A549 (cell line): ENCODE results near the gene SPINK4. TPM values are rescaled to one million over a fixed set of nuclear protein-coding genes. Genes with fewer than 3 reads are reported as not detected.

Experiments
- ATAC-seq, 2 experiments: fragments of 200-7000 bp in 1 of 2; fragments of >200 bp in 1 of 2; cut with Nextera tagmentation in 1 of 2; cut with Tn5 transposase in 1 of 2; 3 replicates each; pipeline versions ENCODE4 v1.8.0 to v1.9.1; 2018 to 2020; ENCODE audit warnings: mild to moderate bottlenecking in 1 of 2, moderate library complexity in 1 of 2
- CTCF ChIA-PET: fragments of 300-600 bp; sonication (Branson Sonifier 250); formaldehyde crosslinking; extraction: SDS; loops from one replicate; lab custom pipeline; 2021; ENCODE audit warnings: antibody characterized with exemption, inconsistent platforms; lab: Yijun Ruan, JAX
- POLR2A ChIA-PET: fragments of 350-600 bp; formaldehyde crosslinking; extraction: SDS; loops from one replicate; lab custom pipeline; 2021; ENCODE audit warnings: antibody characterized with exemption, inconsistent platforms; lab: Yijun Ruan, JAX
- DNase-seq, 2 experiments: peaks; one replicate each; pipeline versions ENCODE4 v3.0.0 to v3.0.0-alpha.2; 2011 to 2016; ENCODE audit warnings: low read depth in 1 of 2, low spot score in 1 of 2
- FAIRE-seq: peaks from 2 replicates; lab custom pipeline; 2011; peaks lifted over from hg19 to GRCh38; lab: Jason Lieb, UNC
- H3K27ac ChIP-seq, 2 experiments: fragments of >200 bp; sonication (Bioruptor Twin); formaldehyde crosslinking; 3 replicates each; pipeline ENCODE4 v1.5.1; 2016 to 2017
- H3K4me1 ChIP-seq: fragments of >200 bp; sonication (Bioruptor Twin); formaldehyde crosslinking; 3 replicates; pipeline ENCODE4 v1.6.1; 2016
- H3K4me2 ChIP-seq: fragments of >200 bp; sonication (Bioruptor Twin); formaldehyde crosslinking; 3 replicates; pipeline ENCODE4 v1.6.1; 2016
- H3K4me3 ChIP-seq: fragments of >200 bp; sonication (Bioruptor Twin); formaldehyde crosslinking; 3 replicates; pipeline ENCODE4 v1.5.1; 2016
- H3K9me3 ChIP-seq: fragments of >200 bp; sonication (Bioruptor Twin); formaldehyde crosslinking; 3 replicates; pipeline ENCODE4 v1.6.1; 2016
- EHMT2 ChIP-seq: fragments of 200-600 bp; sonication (generic); IDR thresholded peaks from 2 replicates; pipeline ENCODE4 v1.6.1; 2016; ENCODE audit warnings: antibody characterized with exemption, low read depth, mild to moderate bottlenecking, moderate library complexity
- ESRRA ChIP-seq: fragments of 150-350 bp; IDR thresholded peaks from 2 replicates; pipeline ENCODE4 v1.6.1; 2014; ENCODE audit warnings: mild to moderate bottlenecking, low read length, borderline replicate concordance
- FOSB ChIP-seq: fragments of 250-450 bp; sonication (Bioruptor Pico); IDR thresholded peaks from 2 replicates; pipeline ENCODE4 v1.5.0; 2020; ENCODE audit warnings: mild to moderate bottlenecking, moderate library complexity
- FOSL2 ChIP-seq, 2 experiments: fragments of 450-650 bp in 1 of 2; fragments of >200 bp in 1 of 2; sonication (Bioruptor Twin) in 1 of 2; formaldehyde crosslinking; IDR thresholded peaks; 2 replicates each; pipeline versions ENCODE4 v1.5.0 to v1.6.1; 2016 to 2020; ENCODE audit warnings: mild to moderate bottlenecking in 1 of 2, moderate library complexity in 1 of 2
- HOXA7 ChIP-seq: fragments of 250-450 bp; sonication (Bioruptor Pico); IDR thresholded peaks from 2 replicates; pipeline ENCODE4 v1.5.0; 2020; ENCODE audit warnings: mild to moderate bottlenecking, moderate library complexity
- HOXB5 ChIP-seq: fragments of 250-450 bp; sonication (Bioruptor Pico); IDR thresholded peaks from 2 replicates; pipeline ENCODE4 v1.5.0; 2020; ENCODE audit warnings: mild to moderate bottlenecking, moderate library complexity
- KDM5A ChIP-seq: fragments of 200-600 bp; sonication (generic); IDR thresholded peaks from 2 replicates; pipeline ENCODE4 v1.6.1; 2016; ENCODE audit warnings: antibody characterized with exemption, mild to moderate bottlenecking
- POLR2AphosphoS2 ChIP-seq: conservative IDR thresholded peaks from 2 replicates; pipeline ENCODE4 v1.6.1; 2012; ENCODE audit warnings: low read length, improper control_type of control experiment, inconsistent platforms
- RAD21 ChIP-seq, 2 experiments: fragments of >200 bp in 1 of 2; sonication (Bioruptor Twin) in 1 of 2; formaldehyde crosslinking in 1 of 2; IDR thresholded peaks in 1 of 2; conservative IDR thresholded peaks in 1 of 2; 2 replicates in 1 of 2; 3 replicates in 1 of 2; pipeline ENCODE4 v1.6.1; 2012 to 2018; ENCODE audit warnings: inconsistent platforms in 1 of 2
- TP53 ChIP-seq: fragments of 250-450 bp; sonication (Bioruptor Pico); IDR thresholded peaks from 2 replicates; pipeline ENCODE4 v1.5.0; 2021; ENCODE audit warnings: mild to moderate bottlenecking, moderate library complexity
- ZFP36 ChIP-seq: fragments of 450-650 bp; IDR thresholded peaks from 2 replicates; pipeline ENCODE4 v1.6.1; 2014; ENCODE audit warnings: borderline replicate concordance; ENCODE audit not compliant: partially characterized antibody
- WGBS: methylation state at CpG from one replicate; pipeline ENCODE4 v1.1.6; 2017; ENCODE audit errors: missing lambda C conversion rate; 5-methylcytosine and 5-hydroxymethylcytosine counted together
- polyA plus RNA-seq, 4 experiments: library from polyadenylated mRNA; depleted of rRNA in 3 of 4; stranded (reverse); fragments of >200 nt; fragmentation: RNase III in 1 of 4; extraction: RNeasy Plus Mini Kit Qiagen cat#74134 plus additional on column Dnase treatment in 1 of 4; gene quantifications; 2 replicates in 3 of 4; 3 replicates in 1 of 4; pipeline ENCODE4 v1.2.3, GENCODE V29; 2011 to 2017
- TF ChIP-seq, protein P1 (sequence below): fragments of 450-650 bp; IDR thresholded peaks from 2 replicates; pipeline ENCODE4 v1.6.1; 2014; ENCODE audit warnings: antibody characterized with exemption
- TF ChIP-seq, protein P2 (sequence below): IDR thresholded peaks from 2 replicates; pipeline ENCODE4 v1.6.1; 2012
- TF ChIP-seq, protein P3 (sequence below): fragments of >200 bp; sonication (Bioruptor Twin); formaldehyde crosslinking; IDR thresholded peaks from 3 replicates; pipeline ENCODE4 v1.5.1; 2016

The SPINK4 gene
- polyA plus RNA-seq, 2 of the 4 experiments (the other 2 are of a cell fraction), result not detected

DNA sequence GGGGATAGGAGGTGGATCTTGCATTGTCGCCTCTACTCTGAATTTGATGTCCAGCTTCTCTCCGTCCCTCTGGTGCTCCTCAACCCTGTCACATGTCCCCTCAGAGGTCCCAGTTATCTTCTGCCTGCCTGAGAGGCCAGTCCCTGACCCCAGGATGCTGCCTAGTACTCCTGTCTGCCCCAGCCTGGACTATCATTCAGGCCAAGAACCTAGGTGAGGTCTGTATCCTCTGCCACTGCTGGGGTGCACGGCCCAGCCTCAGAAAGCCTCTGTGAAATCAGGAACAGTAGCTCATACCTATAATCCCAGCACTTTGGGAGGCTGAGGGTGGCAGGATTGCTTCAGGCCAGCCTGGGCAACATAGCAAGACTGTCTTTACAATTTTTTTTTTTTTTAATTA is 8.6 kb downstream of the SPINK4 start:
- H3K4me2 ChIP-seq, result no peak overlapping the region
- TF ChIP-seq TP53 (CRISPR knock-in tag) (no peak), HOXB5 (CRISPR knock-in tag) (no peak), FOSB (no peak), KDM5A (no peak), RAD21 (conservative IDR thresholded peaks at IDR 0.05 in 1 of 2, IDR thresholded peaks at IDR 0.05 in 1 of 2) (no peak), ESRRA (no peak), FOSL2 (IDR thresholded peaks at IDR 0.05) (no peak), FOSL2 (CRISPR knock-in tag; IDR thresholded peaks at IDR 0.05) (no peak), ZFP36 (no peak)
- TF ChIP-seq, protein P1, sequence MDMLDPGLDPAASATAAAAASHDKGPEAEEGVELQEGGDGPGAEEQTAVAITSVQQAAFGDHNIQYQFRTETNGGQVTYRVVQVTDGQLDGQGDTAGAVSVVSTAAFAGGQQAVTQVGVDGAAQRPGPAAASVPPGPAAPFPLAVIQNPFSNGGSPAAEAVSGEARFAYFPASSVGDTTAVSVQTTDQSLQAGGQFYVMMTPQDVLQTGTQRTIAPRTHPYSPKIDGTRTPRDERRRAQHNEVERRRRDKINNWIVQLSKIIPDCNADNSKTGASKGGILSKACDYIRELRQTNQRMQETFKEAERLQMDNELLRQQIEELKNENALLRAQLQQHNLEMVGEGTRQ, result no peak
- TF ChIP-seq, protein P2, sequence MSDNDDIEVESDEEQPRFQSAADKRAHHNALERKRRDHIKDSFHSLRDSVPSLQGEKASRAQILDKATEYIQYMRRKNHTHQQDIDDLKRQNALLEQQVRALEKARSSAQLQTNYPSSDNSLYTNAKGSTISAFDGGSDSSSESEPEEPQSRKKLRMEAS, result no peak
- peak overlapping the region in 1 of 2 experiments; percentile 17; a peak in 1 of 6 replicates for H3K27ac ChIP-seq
- H3K9me3 ChIP-seq, result no peaks in the 10 kb centered on the region
- DNase-seq (no peak), FAIRE-seq (no peak), ATAC-seq (peak in 1 of 2 experiments; percentile 9; a peak in 3 of 6 replicates)
- POLR2A ChIA-PET, result interaction anchor here (0.7 to 0.8 kb wide), 2 partner anchors 42 to 864 kb away, joined by 3 read pairs; partner anchors contain the start of gene NFX1
- 95% methylated on average over 3 of the region's 3 CpGs for WGBS
- CTCF ChIA-PET, result interaction anchor here (0.6 to 3.1 kb wide), 10 partner anchors 10 to 269 kb away, joined by 3 to 16 read pairs (median 4); partner anchors contain the start of genes BAG1 and CHMP5
- no peak overlapping the region for H3K4me3 ChIP-seq
- peaks cover 20% of the 10 kb centered on the region; the same call in 2 of the 3 replicates for H3K4me1 ChIP-seq

DNA sequence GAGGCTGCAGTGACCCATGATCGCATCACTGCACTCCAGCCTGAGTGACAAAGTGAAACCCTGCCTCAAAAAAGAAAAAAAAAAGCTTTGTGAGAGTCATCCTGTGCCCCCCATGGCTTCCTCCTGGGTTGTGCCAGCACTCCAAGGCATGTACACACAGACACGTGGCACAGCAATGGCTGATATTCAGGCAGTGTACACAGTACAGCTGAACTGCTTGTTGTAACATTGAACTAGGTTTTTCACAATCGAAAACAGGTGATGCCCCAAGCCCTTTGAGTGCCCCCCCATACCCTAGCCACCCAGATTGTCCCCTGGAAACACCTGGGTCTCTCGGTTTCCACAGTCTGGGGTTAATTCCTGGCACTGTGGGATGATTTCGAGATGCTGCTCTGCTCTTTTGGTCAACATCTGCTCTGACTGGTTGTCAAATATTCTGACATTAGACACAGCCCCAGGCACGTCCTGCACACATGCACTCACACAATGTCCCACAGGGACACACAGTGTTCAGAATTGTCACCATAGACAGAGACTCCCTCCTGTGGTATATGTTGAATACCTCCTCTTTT is 9.2 kb downstream of the SPINK4 start:
- ChIA-PET POLR2A (interaction anchor here (0.7 to 0.8 kb wide), 2 partner anchors 41 to 865 kb away, joined by 3 read pairs; partner anchors contain the start of gene NFX1), CTCF (interaction anchor here (0.9 to 3.1 kb wide), 7 partner anchors 9 to 268 kb away, joined by 3 to 16 read pairs (median 5); partner anchors contain the start of genes BAG1, CHMP5 and SPINK4)
- Histone ChIP-seq H3K27ac (peak overlapping the region in 1 of 2 experiments; percentile 26; a peak in 3 of 6 replicates), H3K4me2 (no peak overlapping the region), H3K4me3 (no peak overlapping the region), H3K4me1 (peaks cover 20% of the 10 kb centered on the region; the same call in 2 of the 3 replicates), H3K9me3 (no peaks in the 10 kb centered on the region)
- ATAC-seq, result peak; percentile 32 to 39; a peak in 3 of 6 replicates
- WGBS, result 82% methylated on average over 6 of the region's 6 CpGs
- TF ChIP-seq FOSL2 (IDR thresholded peaks at IDR 0.05) (no peak), FOSL2 (CRISPR knock-in tag; IDR thresholded peaks at IDR 0.05) (no peak), HOXA7 (CRISPR knock-in tag) (no peak), ESRRA (no peak), ZFP36 (no peak)
- TF ChIP-seq, protein P3, sequence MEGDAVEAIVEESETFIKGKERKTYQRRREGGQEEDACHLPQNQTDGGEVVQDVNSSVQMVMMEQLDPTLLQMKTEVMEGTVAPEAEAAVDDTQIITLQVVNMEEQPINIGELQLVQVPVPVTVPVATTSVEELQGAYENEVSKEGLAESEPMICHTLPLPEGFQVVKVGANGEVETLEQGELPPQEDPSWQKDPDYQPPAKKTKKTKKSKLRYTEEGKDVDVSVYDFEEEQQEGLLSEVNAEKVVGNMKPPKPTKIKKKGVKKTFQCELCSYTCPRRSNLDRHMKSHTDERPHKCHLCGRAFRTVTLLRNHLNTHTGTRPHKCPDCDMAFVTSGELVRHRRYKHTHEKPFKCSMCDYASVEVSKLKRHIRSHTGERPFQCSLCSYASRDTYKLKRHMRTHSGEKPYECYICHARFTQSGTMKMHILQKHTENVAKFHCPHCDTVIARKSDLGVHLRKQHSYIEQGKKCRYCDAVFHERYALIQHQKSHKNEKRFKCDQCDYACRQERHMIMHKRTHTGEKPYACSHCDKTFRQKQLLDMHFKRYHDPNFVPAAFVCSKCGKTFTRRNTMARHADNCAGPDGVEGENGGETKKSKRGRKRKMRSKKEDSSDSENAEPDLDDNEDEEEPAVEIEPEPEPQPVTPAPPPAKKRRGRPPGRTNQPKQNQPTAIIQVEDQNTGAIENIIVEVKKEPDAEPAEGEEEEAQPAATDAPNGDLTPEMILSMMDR, result no peak
- DNase-seq, result no peak
- FAIRE-seq, result no peak

DNA sequence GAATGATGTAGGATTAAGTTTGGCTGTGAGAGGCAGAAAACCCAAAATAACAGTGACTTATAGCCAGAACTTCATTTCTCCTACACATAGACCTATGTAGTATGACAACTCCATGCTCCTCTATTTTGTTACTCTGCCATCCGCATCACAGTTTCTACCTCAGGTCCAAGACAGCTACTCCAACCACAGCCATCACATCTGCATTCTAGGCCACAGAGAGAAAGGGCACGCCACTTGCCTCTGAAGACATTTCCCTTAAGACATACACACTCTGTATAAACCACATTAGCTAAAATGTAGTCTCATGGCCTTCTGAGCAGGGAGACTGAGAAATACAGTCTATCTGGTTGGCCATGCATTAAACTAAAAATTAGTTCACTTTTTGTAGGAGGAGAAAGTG is 10.0 kb downstream of the SPINK4 start:
- no peak for DNase-seq
- WGBS, result 93% methylated on average over 2 of the region's 2 CpGs
- no peak; a peak in 3 of 6 replicates for ATAC-seq
- Histone ChIP-seq H3K9me3 (no peaks in the 10 kb centered on the region), H3K27ac (peak overlapping the region; percentile 26 to 46; a peak in 3 of 6 replicates), H3K4me2 (no peak overlapping the region), H3K4me1 (peaks cover 20% of the 10 kb centered on the region; the same call in 2 of the 3 replicates), H3K4me3 (no peak overlapping the region)
- no peak for FAIRE-seq
- no peak for TF ChIP-seq EHMT2
- TF ChIP-seq POLR2AphosphoS2, result 0 out of 2 replicates have a peak, but pooled peaks have one; percentile 12
- POLR2A ChIA-PET, result no interaction called here
- CTCF ChIA-PET, result interaction anchor here (1.3 to 3.1 kb wide), 2 partner anchors 10 to 13 kb away, joined by 10 to 16 read pairs; partner anchors contain the start of genes BAG1, CHMP5 and SPINK4
